Upper lobe of left lung (tissue), 4 donors: ENCODE results near the gene IPO5.

Experiments
- POLR2A ChIP-seq, 4 donors: fragments of 450-650 bp; IDR thresholded peaks; one replicate each; pipeline ENCODE4 v1.5.1; 2016 to 2017; ENCODE audit warnings: antibody characterized with exemption in 4 of 4, mild to moderate bottlenecking in 2 of 4
- POLR2AphosphoS5 ChIP-seq, 2 donors: sonication (generic); formaldehyde crosslinking; IDR thresholded peaks; one replicate each; pipeline ENCODE4 v1.5.1; 2017; ENCODE audit warnings: antibody characterized with exemption in 2 of 2
- TF ChIP-seq, protein P1 (sequence below), 6 experiments: fragments of 450-650 bp in 4 of 6; fragments of 200-600 bp in 2 of 6; sonication (generic) in 2 of 6; IDR thresholded peaks; one replicate each; pipeline ENCODE4 v1.5.1; 2016 to 2019; ENCODE audit warnings: antibody characterized with exemption in 6 of 6

DNA sequence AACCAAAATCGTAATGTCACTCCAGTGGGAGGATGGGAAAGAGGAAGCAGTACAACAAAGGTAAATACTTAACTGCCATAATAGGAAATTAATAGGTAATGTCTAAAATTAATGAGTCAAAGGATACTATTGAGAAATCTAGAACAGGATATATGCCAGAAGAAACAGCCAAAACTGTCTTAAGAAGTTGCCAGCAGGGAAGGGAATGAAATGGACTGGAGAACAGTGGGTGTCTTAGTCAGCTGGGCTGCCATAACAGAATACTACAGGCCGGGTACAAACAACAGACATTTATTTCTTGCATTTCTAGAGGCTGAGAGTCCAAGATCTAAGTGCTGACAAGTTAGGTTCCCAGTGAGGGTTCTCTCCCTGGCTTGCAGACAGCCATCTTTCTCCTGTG lies 40.3 kb upstream of the IPO5 start:
- TF ChIP-seq POLR2AphosphoS5 (IDR thresholded peaks at IDR 0.05) (no peak), POLR2A (IDR thresholded peaks at IDR 0.05) (no peak)
- TF ChIP-seq, protein P1, sequence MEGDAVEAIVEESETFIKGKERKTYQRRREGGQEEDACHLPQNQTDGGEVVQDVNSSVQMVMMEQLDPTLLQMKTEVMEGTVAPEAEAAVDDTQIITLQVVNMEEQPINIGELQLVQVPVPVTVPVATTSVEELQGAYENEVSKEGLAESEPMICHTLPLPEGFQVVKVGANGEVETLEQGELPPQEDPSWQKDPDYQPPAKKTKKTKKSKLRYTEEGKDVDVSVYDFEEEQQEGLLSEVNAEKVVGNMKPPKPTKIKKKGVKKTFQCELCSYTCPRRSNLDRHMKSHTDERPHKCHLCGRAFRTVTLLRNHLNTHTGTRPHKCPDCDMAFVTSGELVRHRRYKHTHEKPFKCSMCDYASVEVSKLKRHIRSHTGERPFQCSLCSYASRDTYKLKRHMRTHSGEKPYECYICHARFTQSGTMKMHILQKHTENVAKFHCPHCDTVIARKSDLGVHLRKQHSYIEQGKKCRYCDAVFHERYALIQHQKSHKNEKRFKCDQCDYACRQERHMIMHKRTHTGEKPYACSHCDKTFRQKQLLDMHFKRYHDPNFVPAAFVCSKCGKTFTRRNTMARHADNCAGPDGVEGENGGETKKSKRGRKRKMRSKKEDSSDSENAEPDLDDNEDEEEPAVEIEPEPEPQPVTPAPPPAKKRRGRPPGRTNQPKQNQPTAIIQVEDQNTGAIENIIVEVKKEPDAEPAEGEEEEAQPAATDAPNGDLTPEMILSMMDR (IDR thresholded peaks at IDR 0.05), result no peak
